Stimulated activated CD8-positive, alpha-beta memory T cell treated with anti-CD3 and anti-CD28 coated beads, Interleukin-2, amount 100 ng/mL, for 48 hours (primary cell): ENCODE data around the gene FGF10.

Experiments
- DNase-seq, 2 donors: peaks; one replicate each; pipeline ENCODE4 v3.0.0-alpha.2; 2020; ENCODE audit warnings: low read depth in 2 of 2

Gene FGF10

GRCh38 chr5:44358421-44358820, 30.8 kb downstream of the FGF10 start:
- no peak for DNase-seq

DNA sequence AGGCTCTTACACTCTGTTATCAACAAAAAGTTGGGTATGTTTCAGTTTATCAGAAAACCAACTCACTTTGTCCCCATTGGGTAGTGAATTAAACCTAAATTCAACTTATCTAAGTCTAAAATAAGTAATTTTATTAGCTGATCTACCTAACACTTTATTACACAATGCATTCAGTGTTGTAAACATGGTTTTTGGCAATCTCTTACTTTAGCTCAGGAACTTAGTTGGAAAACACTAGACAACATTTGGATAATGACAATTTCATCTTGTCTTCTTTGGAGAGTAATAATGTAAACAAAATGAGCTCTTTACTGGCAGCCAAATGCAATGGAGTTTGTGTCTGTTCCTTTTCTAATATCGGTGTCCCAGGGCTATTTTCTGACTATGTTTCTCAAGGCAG, 33.0 kb downstream of the FGF10 start:
- no peak for DNase-seq

GRCh38 chr5:44345871-44346270, 43.3 kb downstream of the FGF10 start:
- no peak for DNase-seq

DNA sequence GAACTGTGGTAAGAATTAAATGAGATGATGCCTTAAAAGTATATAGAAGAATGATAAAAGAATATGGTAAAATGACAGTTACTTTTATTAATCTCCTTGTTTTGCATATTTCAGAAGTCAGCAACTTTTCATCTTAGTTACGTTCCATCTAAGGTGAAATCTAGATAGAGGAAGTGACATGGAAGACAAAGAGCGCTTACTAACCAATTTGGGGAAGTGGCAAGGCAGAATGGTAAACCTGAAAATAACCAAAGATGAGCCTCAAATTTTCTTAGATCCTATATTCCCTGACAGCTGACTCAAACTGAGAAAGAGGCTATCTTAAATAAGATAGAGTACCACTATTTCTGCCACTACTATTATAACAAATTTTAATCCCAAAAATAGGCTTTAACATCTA, 52.5 kb downstream of the FGF10 start:
- DNase-seq = no peak

DNA sequence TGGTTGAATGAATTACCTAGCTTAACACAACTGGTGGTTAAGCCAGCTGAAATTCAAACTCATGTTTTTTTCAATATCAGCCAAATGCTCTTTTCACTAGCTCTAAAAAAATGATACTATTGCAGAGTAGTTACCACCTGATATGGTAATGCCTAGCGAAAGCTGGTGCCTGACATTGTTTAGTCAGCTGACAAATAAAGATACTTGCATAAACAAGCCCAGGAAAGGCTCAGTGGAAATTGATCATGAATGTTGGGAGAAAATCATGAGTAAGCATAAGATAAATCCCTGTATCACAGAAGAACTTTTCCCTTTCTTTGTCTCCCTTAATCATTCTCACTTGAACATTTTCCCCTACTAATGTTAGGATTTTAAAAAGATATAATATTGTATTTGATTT, 54.6 kb downstream of the FGF10 start:
- DNase-seq = no peak

DNA sequence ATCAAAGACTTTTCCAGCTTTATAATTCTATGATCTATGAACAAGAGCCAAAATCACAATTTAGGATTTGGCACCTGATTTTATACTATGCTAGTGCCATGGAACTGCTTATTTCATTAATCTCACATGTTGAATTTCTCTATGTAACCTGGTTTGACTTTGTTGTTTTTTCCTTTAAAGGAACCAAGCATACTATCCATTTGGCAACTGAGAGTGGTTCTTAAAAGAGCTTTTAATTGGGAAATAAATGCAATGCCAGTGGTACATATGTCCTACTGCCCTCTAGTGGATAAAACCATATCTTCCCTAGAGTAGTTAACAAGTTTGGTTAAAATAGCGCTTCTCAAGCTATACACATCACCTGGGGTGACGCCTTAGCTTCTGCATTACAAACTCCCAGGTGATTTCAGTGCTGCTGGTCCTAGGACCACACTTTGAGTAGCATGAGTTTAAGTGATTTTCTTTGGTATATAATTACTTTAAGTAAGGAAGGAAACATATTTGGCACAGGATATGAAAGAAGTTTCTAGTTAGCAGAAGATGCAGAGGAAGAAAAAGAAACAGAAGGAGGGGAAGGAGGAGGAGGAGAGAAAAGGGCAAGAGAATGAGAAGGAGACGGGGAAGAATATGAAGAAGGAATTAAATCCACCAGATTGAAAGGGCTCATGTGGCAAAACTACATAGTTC, 56.8 kb downstream of the FGF10 start:
- no peak for DNase-seq

DNA sequence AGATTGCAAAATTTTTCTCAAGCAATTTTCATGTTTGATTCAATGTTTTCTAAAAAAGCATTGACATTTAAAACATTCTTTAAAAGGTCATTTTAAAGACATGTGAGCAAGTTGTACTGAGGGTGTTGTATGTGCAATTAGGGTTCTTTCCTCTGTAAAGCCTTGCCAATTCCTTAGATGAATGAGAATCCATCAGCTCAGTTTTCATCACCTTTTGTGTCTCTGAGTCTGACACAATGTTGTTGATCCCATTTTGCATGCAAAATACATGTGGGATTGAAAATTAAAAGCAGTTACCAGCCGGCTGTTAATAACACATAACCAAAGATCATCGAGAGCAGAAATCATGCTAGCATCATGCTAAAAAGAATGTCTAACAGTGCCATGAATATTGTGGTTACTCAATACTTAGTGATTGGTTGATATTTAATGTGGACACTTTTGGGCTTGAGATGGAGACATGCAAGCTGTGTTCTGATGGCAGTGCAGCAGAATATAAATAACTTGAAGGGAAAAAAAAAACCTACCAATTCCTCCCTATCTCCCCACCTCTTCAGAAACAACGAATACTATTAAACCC, 57.7 kb downstream of the FGF10 start:
- no peak for DNase-seq

DNA sequence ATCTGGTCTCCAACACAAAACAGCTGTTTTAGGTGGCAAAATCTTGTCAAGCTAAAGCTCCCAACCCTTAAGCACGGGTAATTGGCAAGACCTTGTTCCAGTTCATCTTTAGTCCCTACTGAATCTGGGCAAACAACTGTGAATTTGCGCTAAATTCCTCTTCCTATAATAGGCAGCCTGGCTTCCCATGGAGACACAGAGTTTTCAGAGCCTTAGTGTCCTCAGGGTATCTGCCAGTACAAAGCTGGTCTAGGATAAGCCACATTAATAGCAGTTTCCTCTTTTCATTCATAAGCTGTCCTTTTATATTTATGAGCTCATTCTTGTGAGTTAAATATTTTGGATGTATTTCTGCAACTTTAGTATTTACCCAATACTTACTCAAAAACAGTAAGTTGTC, 59.5 kb downstream of the FGF10 start:
- no peak for DNase-seq

- DNase-seq = no peak
Observed at GRCh38 chr5:44321144-44321725, 68.0 kb downstream of the FGF10 start.

GRCh38 chr5:44320188-44320587, 69.0 kb downstream of the FGF10 start:
- DNase-seq = no peak

DNA sequence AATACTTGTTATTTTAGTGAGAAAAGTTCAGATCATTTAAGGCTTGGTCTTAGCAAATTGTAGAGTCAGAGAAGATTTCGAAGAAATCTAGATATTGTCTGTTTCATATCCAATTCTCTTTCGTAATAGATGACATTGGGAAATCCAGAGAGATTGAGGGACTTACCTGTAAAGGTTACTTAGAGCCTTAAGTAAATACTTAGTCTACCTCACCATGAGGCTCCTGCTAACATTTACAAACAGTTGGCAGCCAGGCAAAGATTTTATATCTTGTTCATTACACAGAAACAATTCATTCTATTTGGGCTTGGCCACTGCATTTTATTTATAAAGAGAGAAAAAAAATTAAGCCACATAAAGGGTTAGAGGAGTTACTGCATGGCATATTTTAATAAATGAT, 70.3 kb downstream of the FGF10 start:
- no peak for DNase-seq

DNA sequence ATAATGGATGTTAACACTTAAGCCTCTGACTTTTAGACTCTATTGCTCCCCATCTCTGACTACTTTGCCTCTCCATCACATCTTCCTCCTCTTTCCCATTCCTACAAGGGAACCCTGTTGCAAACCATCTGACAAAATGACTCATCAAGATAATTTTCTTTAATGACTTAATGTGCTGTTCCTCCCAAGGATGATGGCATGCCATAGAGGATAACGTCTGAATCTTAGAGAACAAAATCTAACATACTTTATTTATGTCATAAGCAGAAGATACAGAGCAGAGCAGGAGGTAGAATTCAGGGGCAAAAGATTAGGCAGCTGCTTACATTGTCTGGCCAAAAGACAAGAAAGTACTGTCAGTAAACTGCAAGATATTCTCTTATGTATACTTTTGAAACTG, 76.8 kb downstream of the FGF10 start:
- DNase-seq = no peak

GRCh38 chr5:44300551-44300950, 88.7 kb downstream of the FGF10 start:
- DNase-seq = no peak

- no peak for DNase-seq
Observed at GRCh38 chr5:44299394-44299793, 89.8 kb downstream of the FGF10 start.

GRCh38 chr5:44294516-44294915, 94.7 kb downstream of the FGF10 start:
- DNase-seq = no peak

- DNase-seq = no peak
Observed at GRCh38 chr5:44292736-44293135, 96.5 kb downstream of the FGF10 start.

DNA sequence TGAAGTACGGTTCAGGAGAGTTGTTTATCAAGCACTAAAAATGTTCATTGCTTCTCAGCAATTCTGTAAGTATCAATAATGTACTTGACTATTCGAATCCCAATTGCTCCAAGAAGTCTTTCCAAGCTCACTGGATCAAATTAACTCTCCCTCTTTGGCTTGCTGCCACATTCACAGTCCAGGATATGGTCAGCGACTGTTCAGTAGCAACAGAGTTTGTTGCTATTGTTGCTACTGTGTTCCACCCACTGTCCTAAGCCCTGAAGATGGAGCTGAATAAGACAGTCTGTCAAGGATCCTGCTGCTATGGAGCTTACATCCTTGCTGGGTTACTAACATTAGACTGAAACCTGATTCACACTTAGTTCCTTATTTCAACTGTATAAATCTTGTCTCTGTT, 110.8 kb downstream of the FGF10 start:
- no peak for DNase-seq

GRCh38 chr5:44275908-44276307, 113.3 kb downstream of the FGF10 start:
- DNase-seq = no peak

- no peak for DNase-seq
Observed at GRCh38 chr5:44275329-44275728, 113.9 kb downstream of the FGF10 start.

GRCh38 chr5:44267909-44268308, 121.3 kb downstream of the FGF10 start:
- no peak for DNase-seq

DNA sequence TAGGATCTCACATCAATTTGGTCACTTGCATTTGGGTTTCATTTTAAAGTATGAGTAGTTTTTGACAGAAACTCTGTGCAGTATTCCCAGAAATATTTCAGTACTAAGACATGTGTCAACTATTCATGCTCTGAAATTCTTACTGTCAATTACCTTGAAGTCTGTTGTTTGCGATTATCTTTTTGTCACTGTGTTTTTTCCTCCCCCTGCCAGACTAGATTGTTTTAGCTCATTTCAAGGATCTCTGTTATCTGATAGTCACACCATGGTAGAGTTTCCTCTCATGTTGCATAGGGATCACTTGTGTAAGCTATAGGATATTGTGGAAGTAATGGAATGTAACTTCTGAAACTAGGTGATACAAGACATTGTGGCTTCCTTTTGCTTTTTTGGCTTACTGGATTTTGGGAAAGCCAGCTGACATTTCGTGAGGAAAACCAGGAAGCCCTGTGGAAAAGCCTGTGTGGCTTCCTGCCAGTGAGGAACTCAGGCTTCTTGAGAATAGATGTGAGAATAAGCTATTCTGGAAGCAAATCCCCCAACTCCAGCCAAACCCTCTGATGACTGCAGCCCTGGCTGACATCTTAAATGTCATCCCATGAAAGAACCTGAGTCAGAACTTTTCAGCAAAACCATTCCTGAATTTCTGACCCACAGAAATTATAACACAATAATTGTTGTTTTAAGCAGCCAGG, 122.2 kb downstream of the FGF10 start:
- DNase-seq = no peak

- no peak for DNase-seq
Observed at GRCh38 chr5:44265713-44266112, 123.5 kb downstream of the FGF10 start.

GRCh38 chr5:44260793-44261192, 128.4 kb downstream of the FGF10 start:
- no peak for DNase-seq
